GM12872 (cell line): Measurements from ENCODE around the gene ODAD2.

Source experiments
- TF ChIP-seq, protein P1 (sequence below): IDR thresholded peaks from 3 replicates; pipeline ENCODE4 v1.5.1; 2011; ENCODE audit warnings: low read depth, mild to moderate bottlenecking, low read length, moderate library complexity; ENCODE audit not compliant: insufficient read depth

Gene ODAD2

DNA sequence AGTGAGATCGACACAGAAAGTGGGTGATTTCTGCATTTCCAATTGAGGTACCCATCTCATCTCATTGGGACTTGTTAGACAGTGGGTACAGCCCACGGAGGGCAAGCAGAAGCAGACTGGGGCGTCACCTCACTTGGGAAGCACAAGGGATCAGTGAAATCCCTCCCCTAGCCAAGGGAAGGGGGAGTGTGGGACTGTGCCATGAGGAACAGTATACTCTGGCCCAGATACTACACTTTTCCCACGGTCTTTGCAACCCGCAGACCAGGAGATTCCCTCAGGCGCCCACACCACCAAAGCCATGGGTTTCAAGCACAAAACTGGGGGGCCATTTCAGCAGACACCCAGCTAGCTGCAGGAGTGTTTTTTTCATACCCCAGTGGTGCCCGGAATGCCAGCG is 99.8 kb downstream of the ODAD2 start:
- TF ChIP-seq, protein P1, sequence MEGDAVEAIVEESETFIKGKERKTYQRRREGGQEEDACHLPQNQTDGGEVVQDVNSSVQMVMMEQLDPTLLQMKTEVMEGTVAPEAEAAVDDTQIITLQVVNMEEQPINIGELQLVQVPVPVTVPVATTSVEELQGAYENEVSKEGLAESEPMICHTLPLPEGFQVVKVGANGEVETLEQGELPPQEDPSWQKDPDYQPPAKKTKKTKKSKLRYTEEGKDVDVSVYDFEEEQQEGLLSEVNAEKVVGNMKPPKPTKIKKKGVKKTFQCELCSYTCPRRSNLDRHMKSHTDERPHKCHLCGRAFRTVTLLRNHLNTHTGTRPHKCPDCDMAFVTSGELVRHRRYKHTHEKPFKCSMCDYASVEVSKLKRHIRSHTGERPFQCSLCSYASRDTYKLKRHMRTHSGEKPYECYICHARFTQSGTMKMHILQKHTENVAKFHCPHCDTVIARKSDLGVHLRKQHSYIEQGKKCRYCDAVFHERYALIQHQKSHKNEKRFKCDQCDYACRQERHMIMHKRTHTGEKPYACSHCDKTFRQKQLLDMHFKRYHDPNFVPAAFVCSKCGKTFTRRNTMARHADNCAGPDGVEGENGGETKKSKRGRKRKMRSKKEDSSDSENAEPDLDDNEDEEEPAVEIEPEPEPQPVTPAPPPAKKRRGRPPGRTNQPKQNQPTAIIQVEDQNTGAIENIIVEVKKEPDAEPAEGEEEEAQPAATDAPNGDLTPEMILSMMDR: no peak

DNA sequence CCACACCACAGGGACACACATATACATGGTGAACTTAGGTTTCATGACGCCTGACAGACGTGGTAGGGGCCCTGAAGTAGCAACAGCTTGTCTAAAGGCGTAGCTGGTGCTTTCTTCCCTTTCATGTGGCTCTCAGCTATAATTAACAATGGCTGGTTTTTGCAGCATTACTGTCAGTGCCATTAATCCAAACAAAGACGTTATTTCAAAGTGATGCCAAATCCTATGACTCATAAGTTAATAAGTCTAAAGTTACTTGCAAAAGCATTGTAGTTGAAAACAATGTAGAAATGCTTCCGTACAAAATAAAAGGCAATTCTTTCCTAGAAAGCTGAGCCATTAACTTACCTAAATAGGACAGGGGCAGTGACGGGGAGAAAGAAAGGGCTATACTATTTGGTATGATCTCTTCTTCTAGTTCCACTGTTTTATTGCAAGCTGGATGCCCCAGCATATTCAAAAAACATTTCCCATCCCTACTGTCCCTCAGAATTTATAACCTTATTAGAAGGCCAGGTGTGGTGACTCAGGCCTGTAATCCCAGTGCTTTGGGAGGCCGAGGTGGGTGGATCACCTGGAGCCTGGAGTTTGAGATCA is 105.4 kb downstream of the ODAD2 start:
- TF ChIP-seq, protein P1: no peak

DNA sequence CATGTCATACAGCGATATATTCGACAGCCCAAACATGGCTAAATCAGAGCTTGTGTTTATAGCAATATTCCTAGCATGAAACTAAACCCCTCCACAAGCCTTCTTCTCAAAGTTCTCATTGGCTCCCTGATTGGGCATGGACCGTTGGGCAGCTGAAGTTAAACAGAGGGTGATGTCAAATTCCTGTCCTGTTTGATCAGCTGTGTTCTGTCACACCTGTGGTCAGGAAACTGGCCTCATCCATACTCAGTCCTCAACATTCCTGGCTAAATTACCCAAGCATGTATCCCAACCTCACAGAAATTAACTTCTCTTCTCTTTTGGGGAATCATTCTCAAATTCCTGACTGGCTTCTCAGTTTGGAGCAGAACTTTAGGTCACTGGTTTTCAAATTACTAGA is 107.9 kb downstream of the ODAD2 start:
- TF ChIP-seq, protein P1: no peak

DNA sequence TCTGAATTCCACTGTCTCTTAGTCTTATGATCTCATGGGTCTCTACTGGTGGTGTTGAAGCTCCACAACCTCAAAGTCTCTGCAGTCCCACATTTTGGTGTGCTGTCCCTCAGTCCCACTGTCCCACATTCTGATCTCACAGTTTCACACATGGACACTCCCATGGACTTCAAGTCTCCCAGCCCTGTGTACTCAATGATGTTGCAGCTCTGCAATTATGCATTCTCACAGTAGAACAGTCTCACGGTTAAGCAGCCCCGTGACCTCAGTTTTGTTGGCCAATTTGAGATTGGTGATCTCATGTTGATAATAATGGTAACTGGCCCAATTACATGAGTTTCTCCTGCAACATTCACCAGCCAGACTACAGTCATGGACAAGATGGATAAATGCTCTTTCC is 109.4 kb downstream of the ODAD2 start:
- TF ChIP-seq, protein P1: no peak

DNA sequence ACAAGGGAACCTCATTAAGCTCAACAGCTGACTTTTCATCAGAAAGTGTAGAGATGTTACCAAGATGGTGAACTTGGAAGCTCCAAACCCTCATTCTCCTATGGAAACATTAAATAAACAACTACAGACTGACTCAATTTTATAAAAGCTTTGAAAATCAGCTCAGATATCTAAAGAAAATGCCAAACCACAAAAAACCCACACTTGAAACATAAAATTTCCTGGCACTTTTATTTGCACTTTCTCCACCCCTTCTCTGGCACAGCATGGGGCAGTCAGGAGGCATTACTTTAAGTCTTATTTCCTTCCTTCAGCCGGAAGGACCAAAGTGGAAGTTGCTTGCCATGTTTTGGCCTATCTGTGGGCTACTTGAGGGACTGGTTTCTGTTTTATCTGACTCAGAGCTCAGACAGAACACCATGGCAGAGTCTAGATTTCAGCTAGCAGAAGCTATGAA is 114.7 kb downstream of the ODAD2 start:
- TF ChIP-seq, protein P1: no peak

DNA sequence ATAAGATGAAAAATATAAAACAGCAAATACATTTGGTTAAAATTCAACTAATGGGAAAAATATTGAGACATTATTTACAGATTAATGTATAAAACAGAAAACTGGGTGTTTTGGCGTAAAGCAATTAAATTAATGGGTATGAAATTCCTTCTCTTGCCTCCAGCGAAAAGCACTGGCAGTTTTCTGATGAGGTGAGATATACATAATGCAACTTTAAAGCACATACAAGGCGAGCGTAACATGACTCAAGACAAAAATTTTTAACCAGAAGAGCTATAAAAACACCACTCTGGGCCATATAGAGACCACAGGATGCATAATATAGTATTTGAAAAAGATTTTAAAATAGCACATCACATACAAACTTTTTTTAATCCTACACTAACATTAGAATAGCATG is 120.6 kb downstream of the ODAD2 start:
- TF ChIP-seq, protein P1: no peak

DNA sequence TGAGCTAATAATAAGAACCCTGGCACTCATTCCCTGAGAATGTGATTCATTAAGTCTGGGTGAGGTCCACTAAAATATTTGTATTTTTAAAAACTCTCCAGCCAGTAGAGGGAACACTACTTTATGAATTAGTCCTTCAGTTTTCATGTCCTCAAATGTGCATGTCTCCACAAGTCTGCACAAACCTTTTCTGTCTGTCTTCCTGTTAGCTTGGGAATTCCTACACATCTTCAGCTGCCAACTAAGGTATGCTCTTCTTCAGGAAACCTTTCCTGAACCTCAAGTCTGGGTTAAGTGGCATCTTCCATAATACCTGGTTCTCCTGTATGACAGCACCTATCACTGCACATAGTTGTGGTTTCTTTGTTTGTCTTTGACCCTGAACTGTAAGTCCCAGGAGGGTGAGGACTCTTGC is 133.7 kb downstream of the ODAD2 start:
- TF ChIP-seq, protein P1: no peak
